Stimulated activated CD4-positive, alpha-beta T cell treated with anti-CD3 and anti-CD28 coated beads, Interleukin-15, amount 100 ng/mL, for 24 hours (primary cell): ENCODE data around the gene TMEM163.

Experiments used
- DNase-seq: peaks from one replicate; pipeline ENCODE4 v3.0.0-alpha.2; 2020

Gene TMEM163

DNA sequence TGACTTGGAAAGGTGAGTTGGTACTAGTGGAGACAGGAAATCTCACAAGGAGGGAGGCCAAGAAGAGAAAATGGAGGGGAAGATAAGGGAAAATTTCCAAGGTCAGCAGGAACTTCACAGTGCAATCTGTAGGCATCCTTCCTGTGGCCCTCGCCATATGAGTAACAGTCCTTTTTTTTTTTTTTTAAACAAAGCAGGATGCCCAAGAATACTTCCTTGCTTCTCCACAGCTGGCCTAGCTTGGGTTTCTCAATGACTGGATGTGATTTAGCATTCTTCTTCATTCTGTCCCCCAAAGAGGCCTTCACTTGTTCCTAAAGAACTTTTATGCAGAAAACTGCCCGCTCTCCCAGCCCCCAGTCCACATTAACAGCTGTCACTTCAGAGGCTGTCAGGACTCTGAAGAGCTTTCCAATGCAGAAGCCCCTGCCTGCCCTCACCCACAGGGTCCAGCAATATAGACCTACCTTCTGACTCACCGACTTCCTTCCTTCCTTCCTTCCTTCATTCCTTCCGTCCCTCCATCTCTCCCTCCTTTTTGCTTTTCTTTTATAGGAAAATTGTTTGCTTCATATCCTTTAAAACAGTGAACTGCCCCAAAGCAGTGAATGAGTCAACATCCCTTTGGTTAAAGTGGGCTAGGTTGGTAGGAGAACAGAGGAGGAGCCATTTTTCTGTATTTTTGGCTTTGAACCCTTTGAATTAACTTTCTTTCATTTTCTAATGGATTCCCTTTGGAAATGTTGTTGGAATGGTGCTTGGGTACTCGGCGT, 292.9 kb downstream of the TMEM163 start:
- DNase-seq: no peak

DNA sequence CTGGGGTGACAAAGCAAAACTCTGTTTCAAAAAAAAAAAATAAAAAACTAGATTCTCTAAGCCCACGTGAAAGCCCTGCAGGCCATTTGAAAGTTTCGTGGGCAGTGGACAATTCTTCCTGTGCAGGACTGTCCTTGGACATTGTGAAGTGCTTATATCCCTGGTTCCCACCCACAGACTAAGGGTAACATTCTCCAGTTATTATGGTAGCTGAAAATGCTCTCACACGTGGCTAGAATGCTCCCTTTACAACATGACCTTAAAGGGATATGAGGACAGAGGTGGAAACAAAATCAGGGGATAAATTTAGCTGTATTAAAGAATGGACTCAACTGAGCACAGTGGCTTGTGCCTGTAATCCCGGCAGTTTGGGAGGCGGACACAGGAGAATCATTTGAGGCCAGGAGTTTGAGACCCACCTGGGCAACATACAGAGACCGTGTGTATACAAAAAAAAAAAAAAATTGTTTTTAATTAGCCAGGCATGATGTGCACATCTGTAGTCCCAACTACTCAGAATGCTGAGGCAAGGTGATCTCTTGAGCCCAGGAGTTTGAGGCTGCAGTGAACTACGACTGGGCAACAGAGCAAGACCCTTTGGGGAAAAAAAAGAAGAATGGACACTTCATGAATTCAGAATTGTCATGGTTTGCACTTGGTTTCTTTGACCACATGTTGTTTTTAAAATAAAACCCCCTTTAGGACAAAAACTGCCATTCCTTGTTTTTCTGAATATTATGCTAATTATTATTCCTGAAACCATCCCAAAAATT, 297.1 kb downstream of the TMEM163 start:
- no peak for DNase-seq

DNA sequence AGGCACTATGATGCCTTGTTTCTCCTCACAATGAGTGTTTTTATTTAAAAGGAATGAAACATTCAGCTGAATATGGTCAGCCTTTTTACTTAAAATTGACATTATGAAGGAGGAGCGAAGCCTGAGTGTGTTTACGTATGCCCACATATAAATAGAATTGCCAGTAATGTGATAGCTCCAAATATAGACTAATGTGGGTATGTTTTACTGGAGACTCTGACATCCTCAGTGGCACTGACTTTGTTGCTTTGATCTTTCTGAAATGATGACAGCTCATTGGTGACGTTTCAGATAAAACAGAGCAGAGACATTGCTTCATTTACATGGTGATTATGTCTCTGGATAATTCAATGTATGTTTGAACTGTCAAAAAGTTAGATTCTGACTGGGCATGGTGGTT, 297.9 kb downstream of the TMEM163 start:
- DNase-seq: no peak

DNA sequence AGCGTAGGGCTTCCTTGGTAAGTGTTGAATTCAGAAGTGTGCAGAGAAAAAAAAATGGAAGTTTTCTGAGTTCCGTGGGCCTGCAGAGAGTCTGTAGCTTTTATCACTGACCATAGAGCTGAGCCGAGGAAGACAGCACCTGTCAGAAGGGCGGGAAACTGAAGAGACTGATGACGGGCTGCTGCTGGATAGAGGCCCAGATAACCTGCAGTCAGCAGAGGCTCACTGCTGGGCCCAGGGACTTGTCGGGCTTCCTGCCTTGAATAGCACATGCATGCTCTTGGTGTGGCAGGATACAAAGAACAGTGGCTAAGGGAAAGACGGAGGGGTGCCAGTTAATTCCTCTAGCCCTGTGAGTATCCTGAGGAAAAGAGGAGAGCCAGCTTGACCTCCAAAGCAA, 298.5 kb downstream of the TMEM163 start:
- DNase-seq: no peak

DNA sequence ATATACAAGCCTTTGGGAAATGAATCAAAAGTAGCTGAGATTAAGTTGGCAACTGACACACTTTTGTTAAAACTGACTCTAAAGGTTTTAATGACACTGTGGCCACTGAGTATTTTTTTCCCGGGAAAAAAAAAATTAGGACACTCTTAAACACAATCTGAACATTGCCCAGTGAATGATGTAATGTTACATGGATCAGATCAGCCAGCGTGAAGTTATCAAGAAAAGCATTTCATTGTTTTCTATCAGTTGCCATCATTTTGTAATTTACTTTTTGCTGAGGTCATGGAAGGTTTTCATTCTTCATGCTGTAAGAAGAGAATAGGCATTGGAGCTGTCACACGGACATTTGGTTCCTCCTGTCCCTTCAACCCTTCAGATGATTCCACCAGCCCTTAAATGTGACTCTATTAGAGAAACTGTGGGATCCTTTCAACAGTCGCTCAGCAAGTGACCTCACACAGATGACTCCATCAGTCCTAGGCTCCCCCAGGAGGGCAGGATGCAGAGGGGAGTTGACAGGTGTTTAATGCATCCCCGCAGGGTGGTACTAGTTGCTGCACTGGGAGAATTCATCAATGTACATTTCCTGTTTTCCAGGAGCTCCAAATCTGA, 300.7 kb downstream of the TMEM163 start:
- no peak for DNase-seq

DNA sequence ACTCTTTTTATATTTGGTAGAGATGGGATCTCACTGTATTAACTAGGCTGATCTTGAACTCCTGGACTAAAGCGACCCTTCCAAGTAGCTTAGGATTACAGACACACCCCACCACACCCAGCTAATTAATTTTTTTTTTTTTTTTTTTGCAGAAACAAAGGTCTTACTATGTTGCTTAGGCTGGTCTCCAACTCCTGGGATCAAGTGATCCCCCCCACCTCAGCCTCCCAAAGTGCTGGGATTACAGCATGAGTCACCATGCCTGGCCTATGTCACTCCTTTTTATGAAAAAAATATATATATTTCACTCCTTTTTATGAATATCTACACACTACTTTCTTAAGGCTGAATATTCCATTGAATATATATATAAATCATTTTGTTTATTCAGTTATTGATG, 302.2 kb downstream of the TMEM163 start:
- DNase-seq: no peak

DNA sequence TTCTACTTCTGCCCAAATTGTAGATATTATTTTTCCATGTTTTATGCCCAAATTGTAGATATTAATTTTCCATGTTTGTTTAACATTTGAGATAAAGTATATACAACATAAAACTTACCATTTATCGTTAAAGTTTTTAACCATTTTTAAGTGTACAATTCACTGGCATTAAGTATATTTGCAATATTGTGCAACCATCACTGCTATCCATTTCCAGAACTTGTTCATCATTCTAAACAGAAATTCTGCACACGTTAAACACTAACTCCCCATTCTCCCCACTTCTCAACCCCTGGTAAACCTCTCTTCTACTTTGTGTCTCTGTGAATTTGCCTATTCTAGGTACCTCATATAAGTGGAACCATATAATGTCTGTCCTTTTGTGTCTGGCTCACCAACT, 302.8 kb downstream of the TMEM163 start:
- DNase-seq: no peak

DNA sequence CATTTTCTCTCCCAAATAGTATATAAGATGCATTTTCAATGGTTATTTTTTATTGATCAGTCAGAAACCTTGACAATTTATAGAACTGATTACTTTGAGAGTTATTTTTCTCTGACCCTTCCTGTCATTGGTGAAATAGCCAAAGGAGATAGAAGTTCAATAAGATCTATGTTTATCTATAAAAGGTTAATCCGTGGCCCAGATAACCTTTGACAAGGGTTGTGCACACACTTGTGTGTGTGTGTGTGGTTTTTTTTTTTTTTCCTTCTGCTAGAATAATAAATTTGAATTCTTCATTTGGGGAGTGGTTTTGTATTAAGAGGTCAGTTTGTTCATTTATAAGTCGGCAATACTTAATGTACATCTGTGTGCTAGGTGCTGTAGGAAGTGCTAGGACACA, 304.9 kb downstream of the TMEM163 start:
- no peak for DNase-seq

DNA sequence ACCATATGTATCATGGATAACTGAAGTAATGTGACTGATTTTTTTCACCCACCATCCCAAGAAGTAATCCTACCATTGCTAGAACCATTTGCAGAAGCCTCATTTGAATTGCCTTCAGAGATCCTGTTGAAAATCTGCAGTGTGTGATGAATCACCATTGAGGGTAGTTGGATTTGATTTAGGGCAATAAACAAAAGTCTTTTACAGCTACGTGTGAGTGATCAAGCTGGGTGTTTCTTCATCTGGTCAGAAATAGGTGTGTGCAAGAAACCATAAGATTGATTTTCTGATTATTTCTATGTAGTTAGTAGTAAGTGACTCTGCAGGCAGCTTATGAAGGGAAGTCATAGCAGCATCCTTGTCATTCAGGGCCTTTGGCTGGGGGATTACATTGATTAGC, 305.4 kb downstream of the TMEM163 start:
- DNase-seq: no peak

DNA sequence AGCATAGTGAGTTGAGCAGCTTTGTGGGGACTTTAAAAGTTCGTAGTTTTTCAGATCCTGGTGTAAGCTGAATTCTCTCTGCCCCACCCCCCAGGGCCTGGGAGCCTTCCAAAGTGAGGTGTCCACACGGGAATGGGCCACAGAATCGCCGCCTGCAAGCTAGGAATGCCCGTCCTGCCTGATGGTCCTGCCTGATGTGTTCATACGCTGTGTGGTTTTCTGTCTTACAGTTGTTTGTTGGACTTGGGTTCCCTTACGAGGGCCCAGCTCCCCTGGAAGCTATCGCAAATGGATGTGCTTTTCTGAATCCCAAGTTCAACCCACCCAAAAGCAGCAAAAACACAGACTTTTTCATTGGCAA, 306.2 kb downstream of the TMEM163 start:
- no peak for DNase-seq

DNA sequence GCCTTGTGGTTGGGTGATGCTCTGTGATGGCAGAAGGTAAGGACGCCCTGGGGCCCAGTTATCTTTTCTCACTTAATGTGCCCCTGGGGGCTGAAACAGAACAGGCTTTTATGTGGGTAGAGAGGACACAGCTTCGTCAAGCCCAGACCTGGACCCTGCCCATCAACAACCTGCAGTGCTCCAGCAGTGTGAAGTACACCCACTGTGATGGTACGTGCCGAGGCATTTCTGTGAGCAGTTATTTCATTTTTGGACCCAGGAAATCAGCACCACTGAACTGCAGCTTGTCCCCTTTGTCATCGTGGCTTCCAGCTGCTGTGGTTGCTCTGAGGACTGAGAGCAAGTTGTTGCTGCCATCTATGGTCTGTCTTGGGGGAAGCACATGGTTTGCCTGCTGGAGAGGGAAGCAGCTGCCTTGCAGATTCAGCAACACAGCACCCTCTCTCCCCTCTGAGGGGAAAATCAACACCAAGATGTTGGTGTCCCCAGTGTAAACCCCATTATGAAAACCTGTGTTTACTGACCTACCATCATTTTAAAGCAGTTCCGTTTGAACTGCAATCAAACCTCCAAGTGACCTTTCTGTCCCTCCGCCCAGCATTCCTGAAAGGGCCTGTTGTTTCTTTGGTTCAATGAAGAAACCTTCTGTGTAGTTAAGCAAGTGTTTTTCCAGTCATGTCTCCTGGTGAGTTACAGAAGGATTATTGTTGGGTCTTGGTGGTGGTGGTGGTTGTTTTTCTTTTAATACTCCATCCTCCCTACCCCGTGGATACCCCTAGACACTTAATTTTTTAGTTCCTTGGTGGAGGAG, 306.8 kb downstream of the TMEM163 start:
- peak; percentile 66 for DNase-seq

DNA sequence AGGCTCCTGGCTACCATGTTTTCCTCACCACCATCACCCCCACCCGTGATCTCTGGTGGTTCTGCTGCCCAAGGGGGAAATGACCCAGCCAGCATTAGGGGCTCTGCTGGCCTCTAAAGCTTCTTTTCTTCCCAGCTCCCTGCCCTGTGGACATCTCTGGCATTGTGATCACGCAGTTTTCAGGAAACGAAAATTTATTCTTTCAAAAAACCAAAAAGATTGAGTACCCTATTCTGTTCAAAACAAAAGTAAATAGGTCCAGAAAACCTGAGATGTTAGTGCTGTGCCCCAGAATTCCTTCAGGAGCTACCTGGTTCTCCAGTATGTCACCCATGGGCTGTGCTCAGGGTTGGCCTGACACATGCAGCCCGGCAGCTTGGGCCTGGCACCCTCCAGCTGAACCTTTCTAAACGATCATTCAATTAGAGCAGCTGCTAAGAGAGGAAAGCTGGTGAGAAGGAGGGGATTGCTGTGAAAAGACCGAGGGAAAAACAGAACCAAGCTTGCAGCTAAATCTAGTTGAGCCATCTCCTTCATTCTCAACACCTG, 307.4 kb downstream of the TMEM163 start:
- DNase-seq: no peak

DNA sequence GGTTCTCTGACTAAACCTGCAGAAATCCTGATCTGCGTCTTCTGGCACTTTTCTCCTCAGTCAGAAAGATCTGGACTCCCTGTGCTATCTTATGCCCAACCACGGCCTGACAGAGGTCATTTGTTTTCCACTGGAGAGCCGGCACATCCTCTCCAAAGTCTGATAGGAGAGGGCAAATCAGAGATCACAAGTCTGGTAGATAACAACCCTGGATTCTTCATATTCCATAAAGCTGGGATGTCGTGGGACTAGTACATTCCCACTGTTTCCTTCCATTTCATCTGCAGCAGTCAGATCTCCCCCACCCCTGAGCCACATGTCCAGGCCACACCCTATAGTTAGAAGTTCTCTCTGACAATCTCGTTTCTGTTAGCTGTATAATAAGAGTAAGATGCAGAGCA, 308.0 kb downstream of the TMEM163 start:
- DNase-seq: no peak

DNA sequence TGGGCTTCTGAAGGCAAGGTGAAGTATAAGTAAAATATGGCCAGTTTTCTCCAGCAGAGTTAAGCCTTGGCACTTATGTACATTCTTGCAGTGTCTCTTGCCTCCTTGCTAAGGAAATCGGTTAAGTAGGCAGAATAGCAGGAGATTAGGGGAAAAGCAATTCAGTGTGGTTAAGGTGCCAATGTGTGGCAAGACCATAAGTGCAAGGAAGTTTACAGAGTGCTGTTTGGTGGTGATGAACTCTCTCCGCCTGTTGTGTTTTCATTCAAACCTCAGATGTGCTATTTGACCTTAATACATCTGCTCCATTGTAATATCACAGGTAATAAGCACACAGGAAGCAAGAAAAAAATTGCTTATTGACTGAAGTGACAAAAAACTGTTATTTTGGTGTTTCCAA, 308.8 kb downstream of the TMEM163 start:
- no peak for DNase-seq

DNA sequence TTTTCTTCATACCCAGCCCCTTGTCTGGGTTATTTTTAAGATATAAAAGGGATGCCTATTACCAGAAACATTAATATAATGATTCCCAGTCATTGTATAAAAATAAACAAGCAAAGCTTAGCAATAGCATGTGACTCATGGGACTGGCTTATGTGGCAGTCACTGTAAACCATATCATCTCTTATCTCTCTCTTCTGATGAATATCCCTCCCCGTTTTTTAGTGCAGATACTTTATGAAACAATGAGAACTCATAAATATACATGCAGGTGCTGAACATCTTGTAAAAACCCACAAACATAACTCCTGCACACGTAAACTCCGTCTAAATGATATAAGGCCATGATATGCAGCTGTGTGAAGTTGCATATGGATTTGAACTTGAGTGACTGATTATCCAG, 310.0 kb downstream of the TMEM163 start:
- no peak for DNase-seq

DNA sequence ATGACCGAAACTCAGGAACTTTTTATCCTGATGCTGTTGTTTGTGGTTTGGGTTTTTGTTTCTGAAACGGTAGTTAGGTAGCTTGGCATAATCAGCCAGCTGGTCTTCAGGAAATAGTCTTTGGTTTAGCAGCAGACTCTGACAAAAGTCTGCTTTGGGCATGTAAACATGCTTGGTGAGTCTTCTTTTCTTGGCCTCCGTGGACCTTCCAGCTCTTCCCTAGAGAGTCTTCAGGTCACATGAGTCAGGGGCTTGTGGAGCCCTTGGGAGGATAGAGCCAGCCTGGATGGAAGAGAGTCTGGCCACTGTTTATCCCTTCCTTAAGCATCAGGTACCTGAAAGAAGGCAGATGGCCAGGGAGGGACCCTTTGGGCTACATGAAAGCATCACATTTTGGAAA, 310.4 kb downstream of the TMEM163 start:
- no peak for DNase-seq

DNA sequence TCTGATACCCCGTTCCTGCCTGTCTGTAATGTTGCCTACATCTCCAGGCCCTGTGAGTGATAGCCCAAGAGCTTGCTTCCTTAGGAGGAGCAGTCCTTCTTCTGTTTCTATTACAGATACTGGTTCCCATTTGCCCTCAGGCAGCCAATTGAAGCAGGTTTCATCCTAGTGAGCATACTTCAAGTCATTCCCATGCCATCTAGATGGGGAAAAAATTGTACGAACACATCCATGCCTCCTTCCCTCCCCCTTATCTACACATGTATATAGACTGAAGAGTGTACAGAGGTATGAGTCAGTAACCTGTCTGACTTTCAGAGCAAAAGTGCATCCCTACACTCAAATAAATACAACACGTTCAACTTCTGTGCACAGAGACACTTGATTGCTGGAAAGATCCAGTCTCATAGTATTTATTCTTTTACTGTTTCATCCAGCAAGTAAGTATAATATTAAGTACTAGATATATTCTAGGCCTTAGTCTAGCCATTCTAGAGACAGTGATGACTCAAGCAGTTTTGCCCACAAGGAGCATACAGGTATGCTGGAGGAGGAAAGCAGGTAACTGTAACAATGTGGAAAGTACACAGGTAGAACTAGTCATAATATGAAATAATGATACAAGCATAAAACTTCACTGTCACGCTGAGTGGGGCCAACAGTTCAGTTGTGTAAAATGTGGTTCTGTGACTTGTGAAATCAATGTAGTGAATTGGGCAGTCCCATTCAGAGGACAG, 311.5 kb downstream of the TMEM163 start:
- DNase-seq: no peak

DNA sequence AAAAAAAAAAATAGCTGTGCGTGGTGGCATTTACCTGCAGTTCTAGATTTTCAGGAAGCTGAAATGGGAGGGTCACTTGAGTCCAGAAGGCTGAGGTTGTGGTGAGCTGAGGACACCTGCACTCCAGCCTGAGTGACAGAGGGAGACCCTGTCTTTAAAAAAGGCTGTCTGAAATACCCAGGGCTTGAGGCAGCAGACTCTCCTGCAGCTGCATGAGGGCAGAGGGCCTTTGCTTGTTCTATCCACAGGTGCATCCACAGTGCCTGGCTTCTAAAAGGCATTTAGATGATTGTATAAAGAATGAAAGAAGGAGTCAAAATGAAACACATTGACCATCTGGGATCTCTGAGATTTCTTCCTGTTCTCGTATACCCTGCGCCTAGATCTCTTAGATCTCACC, 312.1 kb downstream of the TMEM163 start:
- no peak for DNase-seq

DNA sequence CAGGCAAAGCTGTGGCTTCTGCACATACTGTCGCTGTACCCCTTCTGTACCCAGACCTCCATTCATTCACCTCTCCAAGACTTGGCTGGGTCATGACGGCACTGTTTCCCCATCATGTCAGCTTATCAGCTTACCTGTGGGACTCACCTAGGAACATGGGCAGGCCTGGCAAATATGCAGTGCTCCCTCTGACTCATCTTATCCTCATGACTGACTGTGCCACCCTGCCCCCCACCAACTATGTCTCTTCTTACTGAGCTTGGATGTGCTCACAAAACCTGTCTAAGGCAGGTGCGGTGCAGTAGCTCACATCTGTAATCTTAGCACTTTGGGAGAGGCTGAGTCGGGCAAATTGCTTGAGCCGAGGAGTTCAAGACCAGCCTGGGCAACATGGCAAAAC, 312.5 kb downstream of the TMEM163 start:
- DNase-seq: no peak
